Esophagus squamous epithelium (tissue), 4 donors: ENCODE data around the gene SCYGR1.

Experiments
- CTCF ChIP-seq, 6 experiments: fragments of 450-650 bp in 4 of 6; fragments of 200-600 bp in 2 of 6; sonication (generic) in 2 of 6; IDR thresholded peaks; one replicate each; pipeline ENCODE4 v1.5.1; 2016 to 2019; ENCODE audit warnings: antibody characterized with exemption in 6 of 6, mild to moderate bottlenecking in 4 of 6, moderate library complexity in 4 of 6
- POLR2A ChIP-seq, 4 donors: fragments of 450-650 bp; IDR thresholded peaks; one replicate each; pipeline ENCODE4 v1.6.1; 2017; ENCODE audit warnings: antibody characterized with exemption in 4 of 4, mild to moderate bottlenecking in 4 of 4, moderate library complexity in 3 of 4

GRCh38 chr2:227402959-227403358, 15.2 kb upstream of the SCYGR1 start:
- TF ChIP-seq CTCF (IDR thresholded peaks at IDR 0.05) (no peak), POLR2A (IDR thresholded peaks at IDR 0.05) (no peak)
